HepG2 (cell line): ENCODE data around the gene SLC35B1. TPM values are rescaled to one million over a fixed set of nuclear protein-coding genes. Genes with fewer than 3 reads are reported as not detected.

Source experiments
- AFF4 ChIP-seq: sonication (generic); formaldehyde crosslinking; IDR thresholded peaks from 2 replicates; pipeline ENCODE4 v1.4.0; 2020; ENCODE audit warnings: missing genetic modification reagents
- ARNT2 ChIP-seq: sonication (generic); formaldehyde crosslinking; IDR thresholded peaks from 2 replicates; pipeline ENCODE4 v1.8.0; 2022; ENCODE audit warnings: mild to moderate bottlenecking, low read depth, missing genetic modification reagents, moderate library complexity
- ATF1 ChIP-seq: IDR thresholded peaks from 2 replicates; pipeline ENCODE4 v1.6.1; 2016; ENCODE audit warnings: mild to moderate bottlenecking, control low read depth
- HNRNPH1 ChIP-seq: fragments of 200-400 bp; formaldehyde crosslinking; optimal IDR thresholded peaks from 2 replicates; pipeline ENCODE3; 2017; ENCODE audit warnings: mild to moderate bottlenecking, low read depth, low read length
- NKX3-1 ChIP-seq: sonication (generic); formaldehyde crosslinking; IDR thresholded peaks from 2 replicates; pipeline ENCODE4 v1.5.0; 2020; ENCODE audit warnings: missing genetic modification reagents
- NONO ChIP-seq, 2 experiments: fragments of 450-650 bp in 1 of 2; sonication (generic) in 1 of 2; formaldehyde crosslinking in 1 of 2; IDR thresholded peaks in 1 of 2; conservative IDR thresholded peaks in 1 of 2; 2 replicates each; pipeline versions ENCODE4 v1.6.1 to v1.8.0; 2017 to 2022; ENCODE audit warnings: mild to moderate bottlenecking in 1 of 2, missing genetic modification reagents in 1 of 2, moderate library complexity in 1 of 2
- NR2C2 ChIP-seq: sonication (generic); formaldehyde crosslinking; IDR thresholded peaks from 2 replicates; pipeline ENCODE4 v1.4.0; 2020; ENCODE audit warnings: missing genetic modification reagents, mild to moderate bottlenecking, moderate library complexity, borderline replicate concordance
- STAT6 ChIP-seq: sonication (generic); formaldehyde crosslinking; IDR thresholded peaks from 2 replicates; pipeline ENCODE4 v1.4.0; 2020; ENCODE audit warnings: missing genetic modification reagents, mild to moderate bottlenecking, borderline replicate concordance
- TBX3 ChIP-seq: fragments of 450-650 bp; IDR thresholded peaks from 2 replicates; pipeline ENCODE4 v1.6.1; 2017; ENCODE audit warnings: antibody characterized with exemption, mild to moderate bottlenecking, inconsistent platforms, borderline replicate concordance
- U2AF2 ChIP-seq: fragments of 200-400 bp; formaldehyde crosslinking; IDR thresholded peaks from 2 replicates; pipeline ENCODE4 v1.6.1; 2017; ENCODE audit warnings: low read depth, mild to moderate bottlenecking, low read length
- ZKSCAN1 ChIP-seq: fragments of 150-350 bp; IDR thresholded peaks from 2 replicates; pipeline ENCODE4 v1.6.1; 2014; ENCODE audit warnings: low read length
- ZNF407 ChIP-seq: sonication (generic); formaldehyde crosslinking; IDR thresholded peaks from one replicate; pipeline ENCODE4 v1.5.1; 2020; ENCODE audit warnings: mild to moderate bottlenecking, missing genetic modification reagents; ENCODE audit errors: not compliant biosample characterization
- ZNF629 ChIP-seq: sonication (generic); formaldehyde crosslinking; conservative IDR thresholded peaks from 2 replicates; pipeline ENCODE4 v1.5.0; 2020; ENCODE audit warnings: missing genetic modification reagents
- polyA plus RNA-seq, 8 experiments: library from polyadenylated mRNA; depleted of rRNA in 3 of 8; stranded (reverse) in 7 of 8; unstranded in 1 of 8; fragments of >200 nt; fragmentation: Illumina TruSeq in 4 of 8; extraction: Trizol in 4 of 8; gene quantifications; 2 replicates each; pipeline versions ENCODE4 v1.2.1 to v1.2.3, GENCODE V29; 2011 to 2016; ENCODE audit warnings: low read depth in 4 of 8, missing spikeins in 1 of 8, mixed read lengths in 1 of 8; ENCODE audit not compliant: insufficient read depth in 1 of 8
- total RNA-seq, 5 experiments: library from RNA; depleted of rRNA; stranded (reverse); fragments of >200 nt; fragmentation: Illumina TruSeq; extraction: Trizol; gene quantifications; 2 replicates each; pipeline ENCODE4 v1.2.3, GENCODE V29; 2016; ENCODE audit warnings: low read depth in 1 of 5

SLC35B1 gene
- total and polyA plus RNA-seq, 2 of the 13 experiments (the other 11 are each of a cell fraction or from before 2014, with no cell fraction given): 99.6 to 113 TPM

- TF ChIP-seq ZNF407 (CRISPR knock-in tag) (no peak), TBX3 (no peak), ARNT2 (CRISPR knock-in tag) (no peak), HNRNPH1 (no peak), U2AF2 (no peak), AFF4 (CRISPR knock-in tag) (no peak), NR2C2 (CRISPR knock-in tag) (no peak), ATF1 (no peak), NKX3-1 (CRISPR knock-in tag) (no peak), STAT6 (no peak), ZNF629 (CRISPR knock-in tag) (no peak), NONO (IDR thresholded peaks at IDR 0.05) (no peak), NONO (CRISPR knock-in tag; conservative IDR thresholded peaks at IDR 0.05) (no peak), ZKSCAN1 (no peak)
Observed at GRCh38 chr17:49734515-49735490, 27.0 kb upstream of the SLC35B1 start (continued).
